GM21360 (cell line): ENCODE measurements around the gene INS.
"Not testable (repeated sequence)": the region's sequence is repeated elsewhere in the genome, so short reads cannot be mapped to it uniquely, and the experiment has no call there.

Experiments used
- ATAC-seq: cut with Tn5 transposase; IDR thresholded peaks from one replicate; pipeline ENCODE4 v1.9.1; 2021; ENCODE audit warnings: mild to moderate bottlenecking, moderate library complexity; ENCODE audit not compliant: unreplicated experiment

Gene INS

DNA sequence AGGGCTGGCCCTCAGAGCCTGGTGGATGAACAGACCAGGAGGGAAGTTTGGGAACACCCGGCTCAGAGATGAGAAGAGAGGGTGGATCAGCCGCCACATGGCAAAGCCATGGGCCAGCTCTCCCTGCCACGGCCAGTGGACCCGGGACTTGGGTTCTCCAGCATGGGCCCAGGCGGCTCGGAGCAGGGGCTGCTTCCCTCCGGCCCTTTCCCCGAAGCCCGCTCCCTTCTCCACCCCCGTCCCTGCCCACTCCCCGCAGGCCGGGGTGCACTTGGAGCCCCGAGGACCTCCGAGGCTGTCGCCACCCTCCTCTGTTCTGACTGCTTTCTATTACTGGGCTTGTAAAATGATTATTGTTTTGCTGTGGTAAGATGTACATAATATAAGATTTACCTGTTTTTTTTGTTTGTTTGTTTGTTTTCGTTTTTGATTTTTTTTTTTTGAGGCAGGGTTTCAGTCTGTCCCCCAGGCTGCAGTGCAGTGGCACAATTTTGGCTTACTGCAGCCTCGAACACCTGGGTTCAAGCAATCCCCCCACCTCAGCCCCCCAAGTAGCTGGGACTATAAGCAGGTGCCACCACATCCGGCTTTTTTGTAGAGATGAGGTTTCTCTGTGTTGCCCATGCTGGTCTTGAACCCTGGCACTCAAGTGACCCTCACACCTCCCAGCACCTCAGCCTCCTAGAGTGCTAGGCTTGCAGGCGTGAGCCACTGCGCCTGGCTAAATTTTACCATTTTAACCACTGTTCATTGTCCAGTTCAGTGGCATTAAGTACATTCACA lies 21.9 kb upstream of the INS start:
- ATAC-seq: no peak

- no peak for ATAC-seq
Measured at GRCh38 chr11:2182075-2182474, 21.1 kb upstream of the INS start.

- ATAC-seq: no peak
Measured at GRCh38 chr11:2180789-2181370, 19.9 kb upstream of the INS start.

DNA sequence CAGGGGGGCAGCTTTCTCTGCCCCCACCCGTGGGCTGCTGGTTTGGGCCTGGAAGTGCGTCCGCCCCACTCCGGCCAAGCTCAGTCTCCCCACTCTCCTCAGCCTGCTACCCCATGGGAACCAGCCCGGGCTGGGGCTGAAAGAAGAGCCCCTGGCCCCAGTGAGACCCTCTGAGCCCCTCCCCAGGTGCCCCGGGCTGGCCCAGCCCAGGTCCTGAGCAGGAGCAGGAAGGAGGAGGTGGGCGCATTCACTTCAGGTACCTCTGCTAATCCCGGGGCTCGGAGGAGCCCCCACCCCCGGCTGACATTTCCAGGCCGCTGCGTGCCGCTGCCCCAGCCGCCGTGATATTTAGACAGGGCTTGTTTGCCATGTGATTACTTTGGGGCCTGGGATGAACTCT lies 19.3 kb upstream of the INS start:
- ATAC-seq: no peak

GRCh38 chr11:2179516-2179915 lies 18.5 kb upstream of the INS start:
- no peak for ATAC-seq

GRCh38 chr11:2178906-2179494 lies 18.0 kb upstream of the INS start:
- no peak for ATAC-seq

DNA sequence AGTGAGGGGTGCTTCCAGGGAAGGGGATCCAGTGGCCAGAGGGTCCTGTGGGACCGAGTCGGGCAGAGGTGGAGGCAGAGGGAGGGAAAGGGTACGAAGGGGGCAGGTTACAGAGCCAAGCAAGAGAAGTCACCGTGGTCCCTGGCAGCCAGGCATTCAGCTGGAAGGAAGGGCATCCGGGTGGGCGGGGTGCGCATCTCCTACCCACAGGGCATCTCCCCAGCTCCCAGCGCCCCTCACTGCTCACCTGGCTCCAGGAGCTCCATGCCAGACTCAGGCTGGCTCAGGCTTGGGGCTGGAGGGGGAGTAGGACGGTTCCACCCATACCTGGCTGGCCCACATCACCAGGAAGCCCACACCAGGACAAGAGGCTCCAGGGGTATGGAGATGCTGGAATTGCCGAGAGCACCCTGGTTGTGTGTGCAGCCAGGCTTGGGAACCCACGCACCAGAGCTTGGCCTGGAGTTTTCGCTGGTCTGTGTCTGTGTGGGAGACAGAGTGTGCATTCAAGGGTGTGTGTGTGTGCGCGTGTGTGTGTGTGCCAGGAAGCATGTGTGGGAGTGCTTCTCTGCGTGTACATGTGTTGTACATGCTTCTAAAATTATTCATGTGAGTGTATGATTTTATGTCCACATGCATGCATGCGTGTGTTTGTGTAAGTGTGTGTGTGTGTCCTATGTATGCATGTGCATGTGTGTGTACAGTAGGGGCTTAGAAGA lies 17.2 kb upstream of the INS start:
- not testable (repeated sequence) for ATAC-seq

GRCh38 chr11:2177076-2177475 lies 16.1 kb upstream of the INS start:
- ATAC-seq: no peak

- no peak for ATAC-seq
Measured at GRCh38 chr11:2176389-2176900, 15.4 kb upstream of the INS start.

GRCh38 chr11:2175659-2176058 lies 14.7 kb upstream of the INS start:
- ATAC-seq: no peak

- no peak for ATAC-seq
Measured at GRCh38 chr11:2174361-2174760, 13.4 kb upstream of the INS start.

DNA sequence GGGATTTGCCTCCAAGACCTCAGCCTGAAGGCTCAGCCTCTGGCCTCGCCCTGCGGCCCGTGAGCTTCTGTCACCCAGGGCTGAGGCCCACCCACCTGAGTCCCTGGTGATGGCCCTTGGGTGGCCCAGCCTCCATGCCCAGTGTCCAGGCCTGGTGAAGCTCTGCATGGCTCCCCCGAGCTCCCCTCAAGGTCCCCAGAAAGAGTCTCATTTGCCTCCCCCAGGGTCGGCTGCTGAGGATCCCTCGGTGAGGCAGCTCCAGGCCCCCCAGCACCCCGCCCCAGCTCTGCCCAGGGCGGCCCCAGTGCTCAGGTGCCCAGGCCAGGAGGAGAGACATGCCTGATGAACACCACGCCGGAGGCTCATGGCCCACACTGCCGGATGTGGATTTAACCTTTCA lies 12.8 kb upstream of the INS start:
- ATAC-seq: no peak

- ATAC-seq: no peak
Measured at GRCh38 chr11:2173150-2173693, 12.2 kb upstream of the INS start.

GRCh38 chr11:2172676-2173075 lies 11.7 kb upstream of the INS start:
- no peak for ATAC-seq

- ATAC-seq: no peak
Measured at GRCh38 chr11:2171591-2172003, 10.6 kb upstream of the INS start, which contains the start of gene TH. TSS of gene TH (minus strand) at chr11:2171815. CDS start at chr11:2171786, 29 bp downstream.

DNA sequence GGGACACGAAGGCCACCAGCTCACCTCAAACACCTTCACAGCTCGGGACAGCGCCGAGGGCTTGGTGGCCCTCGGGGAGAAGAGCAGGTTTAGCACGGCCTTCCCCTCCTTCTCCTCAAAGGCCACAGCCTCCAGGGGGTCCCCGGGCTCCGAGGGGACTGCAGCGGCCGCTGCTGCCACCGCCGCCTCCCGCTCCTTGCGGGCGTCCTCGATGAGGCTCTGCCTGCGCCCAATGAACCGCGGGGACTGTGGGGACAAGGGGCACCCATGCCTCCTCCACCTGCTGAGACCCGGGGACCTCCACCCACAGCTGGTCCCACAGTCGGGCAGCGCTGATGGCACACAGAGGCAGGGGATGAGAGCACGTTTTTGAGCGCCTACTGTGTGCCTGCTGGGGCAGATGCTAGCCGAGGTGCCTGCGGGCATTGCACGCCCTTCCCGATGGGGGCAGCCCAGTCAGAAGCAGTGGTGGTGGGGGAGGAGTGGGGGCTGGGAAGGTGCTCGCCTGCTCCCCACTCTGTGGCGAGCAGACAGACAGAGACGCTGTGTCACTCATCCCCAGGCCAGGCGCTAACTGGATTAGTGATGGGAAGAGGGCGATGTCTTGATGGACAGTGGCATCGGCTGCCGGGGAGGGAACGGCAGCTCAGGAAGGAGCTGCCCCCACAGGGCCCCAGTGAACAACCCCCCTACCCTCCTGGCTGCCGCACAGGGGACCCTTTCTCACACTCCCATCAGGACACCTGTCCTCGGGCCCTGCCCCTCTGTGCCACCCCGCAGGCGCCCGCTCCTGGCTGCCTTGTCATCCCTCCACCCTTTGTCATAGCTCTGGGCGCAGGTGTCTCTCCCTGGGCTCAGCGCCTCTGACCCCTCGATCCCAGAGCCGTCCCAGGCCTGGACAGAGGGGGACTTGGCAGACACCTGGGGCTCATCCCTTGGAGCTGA lies 8.9 kb upstream of the INS start:
- ATAC-seq: no peak

DNA sequence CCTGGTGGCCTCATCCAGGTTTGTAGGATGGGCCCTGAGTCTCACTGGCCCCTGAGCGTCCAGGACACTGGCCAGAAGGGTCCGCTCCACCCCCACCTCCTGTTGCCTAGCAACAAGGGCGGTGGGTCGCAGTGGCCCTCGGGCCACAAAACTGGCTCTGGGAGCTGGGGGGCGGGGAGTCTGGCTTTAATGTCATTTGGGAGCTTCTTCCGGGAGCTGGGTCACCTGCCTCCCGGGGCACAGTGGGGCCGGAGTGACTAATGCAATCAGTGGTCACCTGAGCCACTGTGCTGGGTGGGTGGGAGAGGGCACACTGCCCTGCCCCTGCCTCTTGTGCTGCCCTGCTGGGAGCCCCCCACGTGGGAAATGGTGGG lies 8.0 kb upstream of the INS start:
- ATAC-seq: no peak

DNA sequence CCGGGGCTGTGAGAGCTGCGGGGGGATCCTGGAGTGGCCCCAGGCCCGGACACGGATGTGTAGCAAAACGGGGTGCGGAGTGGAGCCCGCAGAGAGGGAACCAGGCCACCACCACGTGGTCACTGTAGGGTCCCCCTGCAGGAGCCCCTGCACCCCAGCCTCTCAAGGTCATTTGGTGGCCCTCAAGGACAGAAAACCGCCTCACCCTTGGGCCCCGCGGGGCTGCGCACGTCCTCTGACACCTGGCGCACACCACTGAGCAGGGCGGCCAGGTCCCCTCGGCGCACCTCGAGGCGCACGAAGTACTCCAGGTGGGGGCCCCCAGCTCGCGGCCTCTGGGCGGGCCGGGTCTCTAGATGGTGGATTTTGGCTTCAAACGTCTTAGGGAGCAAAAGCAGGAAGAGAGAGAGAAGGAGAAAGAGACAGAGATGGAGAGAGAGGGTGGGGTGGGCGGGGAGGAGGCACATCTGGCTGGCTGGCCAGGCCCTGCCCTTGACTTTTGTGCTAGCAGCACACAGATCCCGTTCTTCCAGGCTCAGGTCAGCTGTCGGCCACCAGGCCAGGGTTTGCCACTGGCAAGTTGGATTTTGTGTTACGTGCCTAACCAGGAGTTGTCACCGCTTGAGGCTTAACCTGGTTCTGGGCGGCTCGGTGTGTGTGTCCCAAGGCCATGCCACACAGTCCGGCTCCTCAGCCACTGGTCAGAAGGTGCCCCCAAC lies 7.4 kb upstream of the INS start:
- no peak for ATAC-seq
